NB4 (cell line): Measurements from ENCODE around the gene ST14.

Experiments
- POLR2A ChIP-seq: IDR thresholded peaks from 2 replicates; pipeline ENCODE4 v1.6.1; 2011; ENCODE audit warnings: mild to moderate bottlenecking; ENCODE audit not compliant: insufficient read length; ENCODE audit errors: extremely low read depth
- TF ChIP-seq, protein P1 (sequence below): IDR thresholded peaks from one replicate; pipeline ENCODE4 v1.5.1; 2012; ENCODE audit warnings: low read depth, low read length

- TF ChIP-seq, protein P1, sequence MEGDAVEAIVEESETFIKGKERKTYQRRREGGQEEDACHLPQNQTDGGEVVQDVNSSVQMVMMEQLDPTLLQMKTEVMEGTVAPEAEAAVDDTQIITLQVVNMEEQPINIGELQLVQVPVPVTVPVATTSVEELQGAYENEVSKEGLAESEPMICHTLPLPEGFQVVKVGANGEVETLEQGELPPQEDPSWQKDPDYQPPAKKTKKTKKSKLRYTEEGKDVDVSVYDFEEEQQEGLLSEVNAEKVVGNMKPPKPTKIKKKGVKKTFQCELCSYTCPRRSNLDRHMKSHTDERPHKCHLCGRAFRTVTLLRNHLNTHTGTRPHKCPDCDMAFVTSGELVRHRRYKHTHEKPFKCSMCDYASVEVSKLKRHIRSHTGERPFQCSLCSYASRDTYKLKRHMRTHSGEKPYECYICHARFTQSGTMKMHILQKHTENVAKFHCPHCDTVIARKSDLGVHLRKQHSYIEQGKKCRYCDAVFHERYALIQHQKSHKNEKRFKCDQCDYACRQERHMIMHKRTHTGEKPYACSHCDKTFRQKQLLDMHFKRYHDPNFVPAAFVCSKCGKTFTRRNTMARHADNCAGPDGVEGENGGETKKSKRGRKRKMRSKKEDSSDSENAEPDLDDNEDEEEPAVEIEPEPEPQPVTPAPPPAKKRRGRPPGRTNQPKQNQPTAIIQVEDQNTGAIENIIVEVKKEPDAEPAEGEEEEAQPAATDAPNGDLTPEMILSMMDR: no peak
- no peak for TF ChIP-seq POLR2A
Measured at GRCh38 chr11:130157840-130158239, 1.7 kb upstream of the ST14 start.
